Measurements from ENCODE around the gene FUT2. TPM values are rescaled to one million over a fixed set of nuclear protein-coding genes. Genes with fewer than 3 reads are reported as not detected.

FUT2 gene
- total RNA-seq, 1 donor, result not detected

DNA sequence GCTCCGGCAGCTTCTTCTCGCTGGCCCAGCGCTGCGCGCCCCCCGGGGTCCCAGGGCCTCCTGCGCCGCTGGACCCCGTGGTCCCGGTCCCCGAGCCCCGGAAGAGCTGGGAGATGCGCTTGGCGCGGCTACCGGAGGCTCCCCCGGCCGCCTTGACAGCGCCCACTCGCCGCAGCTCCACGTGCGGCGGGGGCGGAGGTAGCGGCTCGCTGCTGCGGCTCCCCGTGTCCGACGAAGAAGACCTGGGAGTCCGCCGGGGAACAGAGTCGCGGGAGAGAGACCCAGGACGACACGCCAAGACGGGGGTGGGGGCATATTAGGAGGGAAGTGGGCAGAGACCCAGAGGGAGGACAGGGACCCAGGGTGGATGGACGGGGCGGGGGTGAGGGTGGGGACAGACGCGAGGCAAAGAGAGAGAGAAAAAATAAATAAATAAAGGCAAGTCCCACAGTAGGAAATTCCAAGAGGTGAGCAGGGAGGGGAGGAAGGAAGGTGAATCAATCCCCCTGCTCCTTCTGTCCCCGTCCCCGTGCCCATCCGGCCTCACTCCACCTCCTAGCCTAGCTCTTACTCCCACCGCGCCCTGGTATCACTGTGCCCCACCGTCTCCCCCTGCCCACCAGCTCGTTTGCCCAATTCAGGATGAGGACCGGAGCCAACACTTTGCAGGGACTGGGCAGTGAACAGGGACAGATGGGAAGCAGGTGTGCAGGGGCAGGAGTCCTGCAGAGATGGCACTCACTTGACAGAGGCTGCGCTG is 43.8 kb downstream of the FUT2 start:
- no peak for DNase-seq (ENCODE audit: low read depth)
- H3K4me3 ChIP-seq (ENCODE audit: low read depth, low read length), result peak overlapping the region; percentile 41
- TF ChIP-seq, protein P1, sequence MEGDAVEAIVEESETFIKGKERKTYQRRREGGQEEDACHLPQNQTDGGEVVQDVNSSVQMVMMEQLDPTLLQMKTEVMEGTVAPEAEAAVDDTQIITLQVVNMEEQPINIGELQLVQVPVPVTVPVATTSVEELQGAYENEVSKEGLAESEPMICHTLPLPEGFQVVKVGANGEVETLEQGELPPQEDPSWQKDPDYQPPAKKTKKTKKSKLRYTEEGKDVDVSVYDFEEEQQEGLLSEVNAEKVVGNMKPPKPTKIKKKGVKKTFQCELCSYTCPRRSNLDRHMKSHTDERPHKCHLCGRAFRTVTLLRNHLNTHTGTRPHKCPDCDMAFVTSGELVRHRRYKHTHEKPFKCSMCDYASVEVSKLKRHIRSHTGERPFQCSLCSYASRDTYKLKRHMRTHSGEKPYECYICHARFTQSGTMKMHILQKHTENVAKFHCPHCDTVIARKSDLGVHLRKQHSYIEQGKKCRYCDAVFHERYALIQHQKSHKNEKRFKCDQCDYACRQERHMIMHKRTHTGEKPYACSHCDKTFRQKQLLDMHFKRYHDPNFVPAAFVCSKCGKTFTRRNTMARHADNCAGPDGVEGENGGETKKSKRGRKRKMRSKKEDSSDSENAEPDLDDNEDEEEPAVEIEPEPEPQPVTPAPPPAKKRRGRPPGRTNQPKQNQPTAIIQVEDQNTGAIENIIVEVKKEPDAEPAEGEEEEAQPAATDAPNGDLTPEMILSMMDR (IDR thresholded peaks at IDR 0.05; ENCODE audit: insufficient read depth, low read depth, low read length), result no peak

DNA sequence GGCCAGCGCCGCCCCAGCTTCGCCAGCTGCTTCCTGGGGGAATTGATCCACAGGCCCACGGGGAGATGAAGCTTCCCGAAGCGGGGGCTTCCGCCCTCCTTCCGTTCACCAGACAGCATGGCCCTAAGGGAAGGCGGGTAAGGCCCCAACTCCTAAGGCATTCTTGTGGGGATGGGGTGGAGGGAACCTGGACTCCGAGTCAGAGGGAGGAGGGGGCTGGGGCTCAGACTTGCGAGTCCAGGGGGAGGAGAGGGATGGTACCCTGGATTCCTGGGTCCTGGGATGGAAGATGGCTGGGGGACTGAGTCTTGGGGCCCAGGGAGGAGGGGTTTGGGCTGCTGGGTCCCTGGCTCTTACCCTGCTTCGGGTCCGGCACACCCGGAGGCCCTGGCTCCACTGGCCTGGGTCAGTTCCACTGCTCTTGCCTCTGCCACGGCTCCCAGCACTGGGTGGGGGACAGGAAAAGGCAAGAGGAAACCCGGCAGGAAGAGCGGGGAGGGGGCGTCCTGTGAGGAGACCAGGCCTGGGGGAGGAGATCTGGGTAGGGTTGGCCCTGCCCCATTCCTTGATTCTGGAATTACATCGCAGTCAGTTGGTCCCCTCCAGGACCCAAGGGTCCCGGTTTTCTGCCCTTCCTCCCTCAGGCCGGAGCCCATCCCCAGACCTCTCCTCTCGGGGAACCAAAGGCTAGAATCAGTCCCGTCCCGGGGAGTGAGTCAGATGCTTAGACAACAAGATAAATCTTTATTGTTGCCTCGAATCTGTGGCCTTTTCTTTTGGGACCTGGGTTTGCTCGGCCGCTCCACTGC is 44.6 kb downstream of the FUT2 start, which contains the start of gene RASIP1:
Gene RASIP1, minus strand, starts transcription at position 447 of the 809 bp plus-strand sequence. Its CDS starts 328 bp downstream, at position 119.
- H3K4me3 ChIP-seq (ENCODE audit: low read depth, low read length), result no peak within 1 kb of the TSS
- TF ChIP-seq, protein P1 (IDR thresholded peaks at IDR 0.05; ENCODE audit: insufficient read depth, low read depth, low read length), result no peak
- DNase-seq (ENCODE audit: low read depth), result no peak

DNA sequence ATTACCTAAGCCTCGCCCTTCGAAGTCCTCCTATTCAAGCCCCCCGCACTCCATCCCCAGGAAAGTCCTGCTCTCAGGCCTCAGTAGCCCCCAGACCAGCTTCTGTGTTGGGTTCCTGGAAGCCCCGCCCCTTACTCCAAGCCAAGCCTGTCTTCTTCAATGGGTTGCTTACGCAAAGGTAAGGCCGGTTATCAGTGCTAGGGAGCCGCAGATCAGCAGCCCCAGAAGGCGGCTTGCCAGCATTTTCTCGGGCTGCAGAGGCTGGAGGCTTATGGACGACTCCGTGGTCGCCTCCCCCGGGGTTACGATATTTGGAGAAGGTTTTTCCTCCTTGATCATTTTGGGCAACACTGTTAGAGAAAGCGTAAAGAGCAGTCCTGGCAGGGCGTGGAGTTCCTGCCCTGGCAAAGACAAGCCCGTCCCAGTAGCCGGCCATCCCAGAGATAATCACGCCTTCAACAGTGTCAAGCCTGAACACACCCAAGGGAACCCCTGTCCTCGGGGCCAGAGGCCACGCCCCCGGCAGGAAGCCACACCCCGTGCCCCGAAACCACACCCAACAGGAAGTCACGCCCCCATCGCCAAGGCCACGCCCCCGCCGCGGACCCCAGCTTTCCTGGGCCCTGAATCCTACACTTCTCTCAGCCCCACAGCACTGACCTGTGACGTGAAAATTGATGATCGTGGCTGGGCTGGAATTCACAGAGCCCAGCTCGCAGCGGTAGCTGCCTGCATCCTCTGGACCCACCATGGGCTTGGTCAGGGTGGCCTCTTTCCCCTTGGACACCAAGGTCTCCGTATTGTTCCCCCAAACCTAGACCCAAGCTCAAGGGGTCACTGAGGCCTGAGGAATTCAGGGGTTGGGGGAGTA is 45.6 kb downstream of the FUT2 start:
- DNase-seq (ENCODE audit: low read depth), result no peak
- no peak overlapping the region for H3K4me3 ChIP-seq (ENCODE audit: low read depth, low read length)
- TF ChIP-seq, protein P1 (IDR thresholded peaks at IDR 0.05; ENCODE audit: insufficient read depth, low read depth, low read length), result no peak

DNA sequence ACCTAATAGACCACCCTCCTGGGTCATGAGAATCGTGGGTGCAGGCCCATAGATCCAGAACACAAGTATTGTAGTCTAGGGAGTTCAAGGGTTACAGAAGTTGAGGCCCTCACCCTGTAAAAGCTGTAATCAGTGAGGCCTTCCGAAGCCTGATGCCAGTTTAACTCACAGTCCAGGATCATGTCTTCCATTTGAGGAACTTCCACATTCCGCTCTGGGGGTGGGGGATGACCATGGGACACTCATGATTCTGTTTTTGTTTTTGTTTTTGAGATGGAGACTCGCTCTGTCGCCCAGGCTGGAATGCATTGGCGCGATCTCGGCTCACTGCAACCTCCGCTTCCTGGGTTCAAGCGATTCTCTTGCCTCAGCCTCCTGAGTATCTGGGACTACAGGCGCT is 46.3 kb downstream of the FUT2 start:
- no peak overlapping the region for H3K4me3 ChIP-seq (ENCODE audit: low read depth, low read length)
- DNase-seq (ENCODE audit: low read depth), result no peak
- TF ChIP-seq, protein P1 (IDR thresholded peaks at IDR 0.05; ENCODE audit: insufficient read depth, low read depth, low read length), result no peak

DNA sequence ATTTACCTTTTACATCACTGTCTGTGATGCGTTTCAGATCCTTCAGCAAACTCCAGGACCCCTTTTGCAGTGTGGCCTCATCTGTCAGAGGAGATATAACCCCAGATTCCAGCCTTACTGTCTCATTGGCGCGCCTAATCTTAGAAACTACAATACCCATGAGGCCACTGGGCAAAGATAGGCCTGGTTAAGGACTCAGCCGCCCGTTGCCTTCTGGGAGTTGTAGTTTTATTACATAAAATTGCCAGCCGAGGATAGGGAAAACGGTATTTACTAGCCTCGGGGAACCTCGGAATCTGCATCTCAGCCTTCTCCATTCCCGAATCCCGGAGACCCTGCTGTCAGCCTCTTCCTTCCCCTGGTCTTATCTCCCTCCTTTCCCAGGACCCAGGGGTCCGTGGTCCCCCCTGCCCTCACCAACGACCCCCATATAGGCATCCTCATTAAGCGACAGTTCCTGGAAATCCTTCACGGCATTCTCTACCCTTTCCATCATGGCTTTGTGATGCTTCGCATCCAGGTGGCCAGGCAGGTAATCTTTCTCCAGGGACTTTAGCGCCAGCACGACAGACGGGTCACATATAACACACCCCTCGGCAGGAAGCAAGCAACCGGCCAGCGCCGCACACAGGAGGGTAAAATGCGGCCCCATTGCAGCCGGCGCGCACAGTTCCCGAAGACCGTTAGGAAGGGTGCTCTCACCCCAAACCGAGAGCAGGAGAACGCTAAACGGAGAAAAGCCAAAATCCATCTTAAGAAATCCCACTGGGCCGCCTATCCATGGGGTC is 49.6 kb downstream of the FUT2 start:
- DNase-seq (ENCODE audit: low read depth), result peak; percentile 66
- TF ChIP-seq, protein P1 (IDR thresholded peaks at IDR 0.05; ENCODE audit: insufficient read depth, low read depth, low read length), result no peak
- no peak overlapping the region for H3K4me3 ChIP-seq (ENCODE audit: low read depth, low read length)

DNA sequence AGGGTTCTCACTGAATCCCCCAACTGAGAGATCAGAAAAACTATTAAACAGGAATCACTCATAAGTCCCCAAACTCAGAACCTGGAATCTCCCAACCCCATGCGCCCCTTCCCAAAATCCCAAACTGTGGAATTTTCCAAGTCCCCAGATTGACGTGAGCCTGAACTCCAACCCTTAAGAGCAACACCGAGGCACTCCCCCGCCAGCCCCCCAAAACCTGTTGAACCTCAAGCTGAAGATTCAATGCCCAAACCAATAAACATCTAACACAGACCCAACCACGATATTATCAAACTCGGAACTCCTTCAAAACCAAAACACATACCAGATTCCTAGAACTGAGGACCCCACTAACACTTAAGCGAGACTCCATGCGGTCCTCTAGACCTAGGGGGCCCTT is 50.3 kb downstream of the FUT2 start:
- no peak for DNase-seq (ENCODE audit: low read depth)
- no peak overlapping the region for H3K4me3 ChIP-seq (ENCODE audit: low read depth, low read length)
- TF ChIP-seq, protein P1 (IDR thresholded peaks at IDR 0.05; ENCODE audit: insufficient read depth, low read depth, low read length), result no peak

Data from fibroblast of villous mesenchyme (primary cell).